ENCODE measurements around the gene RABGAP1L. TPM values are rescaled to one million over a fixed set of nuclear protein-coding genes. Genes with fewer than 3 reads are reported as not detected.

RABGAP1L gene
- total RNA-seq, 1 experiment from 2014 or later = 57.4 TPM

- Histone ChIP-seq H3F3A (ENCODE audit: insufficient read depth, low read depth) (no peaks in the 10 kb centered on the region), H3K4me1 (replicated peaks; ENCODE audit: insufficient read depth) (no peaks in the 10 kb centered on the region), H4K20me1 (ENCODE audit: insufficient read depth) (no peaks in the 10 kb centered on the region), H3K9me3 (ENCODE audit: insufficient read depth, low read depth) (no peaks in the 10 kb centered on the region), H3K4me2 (no peak overlapping the region), H3K4me3 (no peak overlapping the region), H3K36me3 (ENCODE audit: low read depth) (no peaks in the 10 kb centered on the region), H2AFZ (no peak overlapping the region), H3K27ac (no peak overlapping the region), H3K79me2 (ENCODE audit: low read depth) (no peaks in the 10 kb centered on the region), H3K27me3 (ENCODE audit: insufficient read depth, low read depth) (no peaks in the 10 kb centered on the region), H3K9me2 (ENCODE audit: insufficient read depth) (no peaks in the 10 kb centered on the region)
- TF ChIP-seq CTCF (conservative IDR thresholded peaks at IDR 0.05) (no peak), EZH2 (IDR thresholded peaks at IDR 0.05; ENCODE audit: low read depth) (no peak)
- POLR2A ChIA-PET (ENCODE audit: unreplicated experiment) = interaction anchor here (0.6 kb wide), 1 partner anchor 199 kb away, joined by 5 read pairs; no protein-coding TSS in a partner anchor
- DNase-seq = no peak
- BruUV-seq (replicated peaks) = no TSS peak
- CTCF ChIA-PET = no interaction called here
- intact Hi-C loops (cut with micrococcal nuclease; ENCODE audit: unreplicated experiment) = no loop called here
Observed at GRCh38 chr1:174768949-174769348, 609.6 kb downstream of the RABGAP1L start.

- H3F3A ChIP-seq (ENCODE audit: insufficient read depth, low read depth) = no peaks in the 10 kb centered on the region
- CTCF ChIA-PET = interaction anchor here (0.6 kb wide), 1 partner anchor 504 kb away, joined by 3 read pairs; no protein-coding TSS in a partner anchor
- no peak overlapping the region for H3K4me3 ChIP-seq
- H3K4me2 ChIP-seq = no peak overlapping the region
- H3K27me3 ChIP-seq (ENCODE audit: insufficient read depth, low read depth) = no peaks in the 10 kb centered on the region
- H3K9me2 ChIP-seq (ENCODE audit: insufficient read depth) = no peaks in the 10 kb centered on the region
- no peak overlapping the region for H3K27ac ChIP-seq
- no peaks in the 10 kb centered on the region for H3K36me3 ChIP-seq (ENCODE audit: low read depth)
- H2AFZ ChIP-seq = no peak overlapping the region
- no peaks in the 10 kb centered on the region for H3K4me1 ChIP-seq (replicated peaks; ENCODE audit: insufficient read depth)
- intact Hi-C loops (cut with micrococcal nuclease; ENCODE audit: unreplicated experiment) = loop anchor here (1.0 to 5.0 kb wide), 4 partner anchors 107 to 357 kb away; no protein-coding TSS in a partner anchor
- TF ChIP-seq EZH2 (IDR thresholded peaks at IDR 0.05; ENCODE audit: low read depth) = no peak
- TF ChIP-seq CTCF (conservative IDR thresholded peaks at IDR 0.05) = peak; percentile 90
- POLR2A ChIA-PET (ENCODE audit: unreplicated experiment) = no interaction called here
- H4K20me1 ChIP-seq (ENCODE audit: insufficient read depth) = no peaks in the 10 kb centered on the region
- no peaks in the 10 kb centered on the region for H3K79me2 ChIP-seq (ENCODE audit: low read depth)
- no TSS peak for BruUV-seq (replicated peaks)
- H3K9me3 ChIP-seq (ENCODE audit: insufficient read depth, low read depth) = no peaks in the 10 kb centered on the region
- peak in 1 of 2 experiments; percentile 66 for DNase-seq
Observed at GRCh38 chr1:174769961-174770549, 610.7 kb downstream of the RABGAP1L start.

- H3K4me3 ChIP-seq = no peak overlapping the region
- H3K36me3 ChIP-seq (ENCODE audit: low read depth) = no peaks in the 10 kb centered on the region
- no peaks in the 10 kb centered on the region for H3K27me3 ChIP-seq (ENCODE audit: insufficient read depth, low read depth)
- no peak overlapping the region for H3K4me2 ChIP-seq
- no peaks in the 10 kb centered on the region for H3K79me2 ChIP-seq (ENCODE audit: low read depth)
- H4K20me1 ChIP-seq (ENCODE audit: insufficient read depth) = no peaks in the 10 kb centered on the region
- H3K4me1 ChIP-seq (replicated peaks; ENCODE audit: insufficient read depth) = no peaks in the 10 kb centered on the region
- DNase-seq = no peak
- intact Hi-C loops (cut with micrococcal nuclease; ENCODE audit: unreplicated experiment) = no loop called here
- no peaks in the 10 kb centered on the region for H3K9me2 ChIP-seq (ENCODE audit: insufficient read depth)
- no TSS peak for BruUV-seq (replicated peaks)
- no peak overlapping the region for H3K27ac ChIP-seq
- TF ChIP-seq EZH2 (IDR thresholded peaks at IDR 0.05; ENCODE audit: low read depth) (no peak), CTCF (conservative IDR thresholded peaks at IDR 0.05) (no peak)
- H3F3A ChIP-seq (ENCODE audit: insufficient read depth, low read depth) = no peaks in the 10 kb centered on the region
- H3K9me3 ChIP-seq (ENCODE audit: insufficient read depth, low read depth) = no peaks in the 10 kb centered on the region
- ChIA-PET CTCF (no interaction called here), POLR2A (ENCODE audit: unreplicated experiment) (no interaction called here)
- H2AFZ ChIP-seq = no peak overlapping the region
Observed at GRCh38 chr1:174775621-174776020, 616.3 kb downstream of the RABGAP1L start.
